ENCODE results near the gene DCXR. TPM values are rescaled to one million over a fixed set of nuclear protein-coding genes. Genes with fewer than 3 reads are reported as not detected.

The DCXR gene
- total RNA-seq, 1 experiment from 2014 or later: 120 TPM

GRCh38 chr17:82076785-82077591 is 39.5 kb upstream of the DCXR start:
- H3K27ac ChIP-seq: no peak overlapping the region

DNA sequence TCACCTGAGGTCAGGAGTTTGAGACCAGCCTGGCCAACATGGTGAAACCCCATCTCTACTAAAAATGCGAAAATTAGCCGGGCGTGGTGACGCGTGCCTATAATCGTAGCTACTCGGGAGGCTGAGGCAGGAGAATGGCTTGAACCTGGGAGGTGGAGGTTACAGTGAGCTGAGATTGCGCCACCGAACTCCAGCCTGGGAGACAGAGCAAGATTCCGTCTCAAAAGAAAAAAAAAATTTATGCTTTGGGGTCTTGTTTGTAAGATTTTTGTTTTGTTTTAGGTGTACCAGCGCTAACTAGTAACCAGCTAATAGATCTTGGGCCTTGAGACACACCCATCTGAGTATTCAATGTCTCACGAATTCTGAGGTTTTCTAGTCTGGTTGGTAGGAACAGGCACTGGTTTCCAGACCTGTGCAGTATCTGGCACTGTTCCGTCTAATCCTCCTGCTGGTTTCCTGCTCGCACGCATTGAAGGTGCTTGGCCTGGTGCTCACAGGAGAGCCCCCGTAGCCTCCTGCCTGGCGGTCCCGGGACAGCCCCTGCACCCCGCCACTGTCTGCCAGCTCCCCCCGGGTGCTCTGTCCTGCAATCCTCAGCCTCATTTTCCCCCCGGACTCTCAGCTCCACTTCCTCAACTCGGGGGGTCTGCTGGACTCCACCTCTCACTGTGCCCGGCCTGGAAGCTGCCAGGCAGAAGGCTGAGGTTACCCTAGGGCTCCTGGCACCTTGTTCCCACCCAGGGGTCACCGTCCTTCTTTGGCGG is 38.7 kb upstream of the DCXR start:
- Histone ChIP-seq H3K9me2 (ENCODE audit: insufficient read depth) (no peaks in the 10 kb centered on the region), H3K4me2 (no peak overlapping the region), H3K9me3 (ENCODE audit: insufficient read depth, low read depth) (no peaks in the 10 kb centered on the region), H4K20me1 (ENCODE audit: insufficient read depth) (peaks cover 13% of the 10 kb centered on the region), H3F3A (ENCODE audit: insufficient read depth, low read depth) (peaks cover 20% of the 10 kb centered on the region), H3K4me3 (no peak overlapping the region), H3K27ac (no peak overlapping the region), H3K27me3 (ENCODE audit: insufficient read depth, low read depth) (no peaks in the 10 kb centered on the region), H3K4me1 (replicated peaks; ENCODE audit: insufficient read depth) (no peaks in the 10 kb centered on the region), H3K79me2 (ENCODE audit: low read depth) (no peaks in the 10 kb centered on the region), H2AFZ (no peak overlapping the region), H3K36me3 (ENCODE audit: low read depth) (no peaks in the 10 kb centered on the region)
- TF ChIP-seq CTCF (conservative IDR thresholded peaks at IDR 0.05) (no peak), EZH2 (IDR thresholded peaks at IDR 0.05; ENCODE audit: low read depth) (no peak)
- ChIA-PET CTCF (interaction anchor here (0.7 kb wide), 1 partner anchor 507 kb away, joined by 4 read pairs; no protein-coding TSS in a partner anchor), POLR2A (ENCODE audit: unreplicated experiment) (no interaction called here)
- intact Hi-C loops (cut with micrococcal nuclease; ENCODE audit: unreplicated experiment): no loop called here
- TSS peak; percentile 11 for BruUV-seq (replicated peaks)
- DNase-seq: no peak

More at GRCh38 chr17:82076785-82077591, 39.5 kb upstream of the DCXR start:
- H3K9me2 ChIP-seq (ENCODE audit: insufficient read depth): no peaks in the 10 kb centered on the region
- no peak for TF ChIP-seq EZH2 (IDR thresholded peaks at IDR 0.05; ENCODE audit: low read depth)
- TF ChIP-seq CTCF (conservative IDR thresholded peaks at IDR 0.05): no peak
- no peaks in the 10 kb centered on the region for H3K4me1 ChIP-seq (replicated peaks; ENCODE audit: insufficient read depth)
- no peak overlapping the region for H3K4me2 ChIP-seq
- no peak overlapping the region for H2AFZ ChIP-seq
- CTCF ChIA-PET: no interaction called here
- POLR2A ChIA-PET (ENCODE audit: unreplicated experiment): interaction anchor here (0.6 kb wide), 1 partner anchor 365 kb away, joined by 18 read pairs; no protein-coding TSS in a partner anchor
- H3K27me3 ChIP-seq (ENCODE audit: insufficient read depth, low read depth): no peaks in the 10 kb centered on the region
- peaks cover 20% of the 10 kb centered on the region for H3F3A ChIP-seq (ENCODE audit: insufficient read depth, low read depth)
- H4K20me1 ChIP-seq (ENCODE audit: insufficient read depth): peaks cover 14% of the 10 kb centered on the region
- intact Hi-C loops (cut with micrococcal nuclease; ENCODE audit: unreplicated experiment): no loop called here
- H3K79me2 ChIP-seq (ENCODE audit: low read depth): no peaks in the 10 kb centered on the region
- DNase-seq: no peak
- H3K36me3 ChIP-seq (ENCODE audit: low read depth): no peaks in the 10 kb centered on the region
- H3K9me3 ChIP-seq (ENCODE audit: insufficient read depth, low read depth): no peaks in the 10 kb centered on the region
- no peak overlapping the region for H3K4me3 ChIP-seq
- BruUV-seq (replicated peaks): no TSS peak

DNA sequence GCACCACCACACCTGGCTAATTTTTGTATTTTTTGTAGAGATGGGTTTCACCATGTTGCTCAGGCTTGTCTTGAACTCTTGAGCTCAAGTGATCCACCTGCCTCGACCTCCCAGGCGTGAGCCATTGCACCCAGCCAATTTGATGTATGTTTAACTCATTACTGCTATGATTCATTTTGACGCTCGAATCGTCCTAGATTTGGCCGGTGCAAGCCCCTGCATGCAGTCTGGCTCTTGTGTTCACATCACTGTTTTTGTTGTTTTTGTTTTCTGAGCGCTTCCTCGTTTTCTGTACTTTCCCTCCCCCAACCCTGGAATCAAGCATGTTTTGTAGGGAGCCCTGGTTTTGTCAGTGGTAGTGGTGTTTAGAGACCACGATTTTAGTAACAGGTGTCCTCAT is 35.9 kb upstream of the DCXR start:
- no peak overlapping the region for H3K4me2 ChIP-seq
- H3K4me1 ChIP-seq (replicated peaks; ENCODE audit: insufficient read depth): no peaks in the 10 kb centered on the region
- no peak overlapping the region for H2AFZ ChIP-seq
- H3F3A ChIP-seq (ENCODE audit: insufficient read depth, low read depth): peaks cover 13% of the 10 kb centered on the region
- no peaks in the 10 kb centered on the region for H3K9me2 ChIP-seq (ENCODE audit: insufficient read depth)
- no peaks in the 10 kb centered on the region for H3K79me2 ChIP-seq (ENCODE audit: low read depth)
- intact Hi-C loops (cut with micrococcal nuclease; ENCODE audit: unreplicated experiment): no loop called here
- ChIA-PET CTCF (no interaction called here), POLR2A (ENCODE audit: unreplicated experiment) (interaction anchor here (0.7 kb wide), 1 partner anchor 22 kb away, joined by 10 read pairs; no protein-coding TSS in a partner anchor)
- no peaks in the 10 kb centered on the region for H3K36me3 ChIP-seq (ENCODE audit: low read depth)
- H3K9me3 ChIP-seq (ENCODE audit: insufficient read depth, low read depth): no peaks in the 10 kb centered on the region
- TF ChIP-seq CTCF (conservative IDR thresholded peaks at IDR 0.05) (no peak), EZH2 (IDR thresholded peaks at IDR 0.05; ENCODE audit: low read depth) (no peak)
- no peaks in the 10 kb centered on the region for H3K27me3 ChIP-seq (ENCODE audit: insufficient read depth, low read depth)
- no TSS peak for BruUV-seq (replicated peaks)
- H4K20me1 ChIP-seq (ENCODE audit: insufficient read depth): no peaks in the 10 kb centered on the region
- DNase-seq: no peak
- no peak overlapping the region for H3K27ac ChIP-seq
- no peak overlapping the region for H3K4me3 ChIP-seq
